ENCODE data around the gene POLA2. TPM values are rescaled to one million over a fixed set of nuclear protein-coding genes. Genes with fewer than 3 reads are reported as not detected.

The POLA2 gene
- total and polyA plus RNA-seq, 9 of the 15 experiments (the other 6 are each of a cell fraction or from before 2014, with no cell fraction given): 2.7 to 134 (median 44.4) TPM

DNA sequence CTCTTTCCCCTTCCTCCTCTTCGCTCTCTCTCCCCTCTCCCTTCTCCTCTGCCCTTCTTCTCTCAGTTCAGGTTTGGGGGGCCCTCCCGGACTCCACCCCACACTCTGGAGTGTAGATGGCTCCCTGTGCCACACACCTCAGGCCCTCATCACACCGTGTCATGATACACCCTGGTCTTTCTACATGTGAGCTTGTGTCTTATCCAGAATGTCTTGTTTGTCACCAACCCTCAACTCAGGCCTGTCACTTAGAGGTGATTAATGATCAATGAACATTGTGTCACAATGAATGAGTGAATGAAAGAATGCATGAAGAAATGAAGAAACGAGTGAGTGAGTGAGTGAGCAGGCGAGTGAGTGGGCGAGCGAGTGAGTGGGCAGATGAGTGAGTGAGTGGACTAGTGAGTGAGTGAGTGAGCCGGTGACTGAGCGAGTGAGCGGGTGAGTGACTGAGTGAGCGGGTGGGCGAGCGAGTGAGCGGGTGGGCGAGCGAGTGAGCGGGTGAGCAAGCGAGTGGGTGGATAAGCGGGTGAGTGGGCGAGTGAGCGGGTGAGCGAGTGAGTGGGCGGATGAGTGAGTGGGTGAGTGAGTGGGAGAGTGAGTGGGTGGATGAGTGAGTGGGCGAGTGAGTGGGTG is 46.2 kb upstream of the POLA2 start (continued):
- 0 out of 2 replicates have a peak, but pooled peaks have one; percentile 24 for TF ChIP-seq ARID1B (IDR thresholded peaks at IDR 0.05)
- TF ChIP-seq MTA1 (IDR thresholded peaks at IDR 0.05; ENCODE audit: borderline replicate concordance): peak; percentile 37; the same call in 1 of the 2 replicates
- TF ChIP-seq ZNF253 (CRISPR knock-in tag; conservative IDR thresholded peaks at IDR 0.05): no peak
- peak; percentile 89 for TF ChIP-seq HMBOX1 (IDR thresholded peaks at IDR 0.05)
- TF ChIP-seq, protein P1, sequence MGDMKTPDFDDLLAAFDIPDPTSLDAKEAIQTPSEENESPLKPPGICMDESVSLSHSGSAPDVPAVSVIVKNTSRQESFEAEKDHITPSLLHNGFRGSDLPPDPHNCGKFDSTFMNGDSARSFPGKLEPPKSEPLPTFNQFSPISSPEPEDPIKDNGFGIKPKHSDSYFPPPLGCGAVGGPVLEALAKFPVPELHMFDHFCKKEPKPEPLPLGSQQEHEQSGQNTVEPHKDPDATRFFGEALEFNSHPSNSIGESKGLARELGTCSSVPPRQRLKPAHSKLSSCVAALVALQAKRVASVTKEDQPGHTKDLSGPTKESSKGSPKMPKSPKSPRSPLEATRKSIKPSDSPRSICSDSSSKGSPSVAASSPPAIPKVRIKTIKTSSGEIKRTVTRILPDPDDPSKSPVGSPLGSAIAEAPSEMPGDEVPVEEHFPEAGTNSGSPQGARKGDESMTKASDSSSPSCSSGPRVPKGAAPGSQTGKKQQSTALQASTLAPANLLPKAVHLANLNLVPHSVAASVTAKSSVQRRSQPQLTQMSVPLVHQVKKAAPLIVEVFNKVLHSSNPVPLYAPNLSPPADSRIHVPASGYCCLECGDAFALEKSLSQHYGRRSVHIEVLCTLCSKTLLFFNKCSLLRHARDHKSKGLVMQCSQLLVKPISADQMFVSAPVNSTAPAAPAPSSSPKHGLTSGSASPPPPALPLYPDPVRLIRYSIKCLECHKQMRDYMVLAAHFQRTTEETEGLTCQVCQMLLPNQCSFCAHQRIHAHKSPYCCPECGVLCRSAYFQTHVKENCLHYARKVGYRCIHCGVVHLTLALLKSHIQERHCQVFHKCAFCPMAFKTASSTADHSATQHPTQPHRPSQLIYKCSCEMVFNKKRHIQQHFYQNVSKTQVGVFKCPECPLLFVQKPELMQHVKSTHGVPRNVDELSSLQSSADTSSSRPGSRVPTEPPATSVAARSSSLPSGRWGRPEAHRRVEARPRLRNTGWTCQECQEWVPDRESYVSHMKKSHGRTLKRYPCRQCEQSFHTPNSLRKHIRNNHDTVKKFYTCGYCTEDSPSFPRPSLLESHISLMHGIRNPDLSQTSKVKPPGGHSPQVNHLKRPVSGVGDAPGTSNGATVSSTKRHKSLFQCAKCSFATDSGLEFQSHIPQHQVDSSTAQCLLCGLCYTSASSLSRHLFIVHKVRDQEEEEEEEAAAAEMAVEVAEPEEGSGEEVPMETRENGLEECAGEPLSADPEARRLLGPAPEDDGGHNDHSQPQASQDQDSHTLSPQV (IDR thresholded peaks at IDR 0.05): no peak
- TF ChIP-seq SLC30A9 (CRISPR knock-in tag; IDR thresholded peaks at IDR 0.05): no peak
- TF ChIP-seq, protein P2, sequence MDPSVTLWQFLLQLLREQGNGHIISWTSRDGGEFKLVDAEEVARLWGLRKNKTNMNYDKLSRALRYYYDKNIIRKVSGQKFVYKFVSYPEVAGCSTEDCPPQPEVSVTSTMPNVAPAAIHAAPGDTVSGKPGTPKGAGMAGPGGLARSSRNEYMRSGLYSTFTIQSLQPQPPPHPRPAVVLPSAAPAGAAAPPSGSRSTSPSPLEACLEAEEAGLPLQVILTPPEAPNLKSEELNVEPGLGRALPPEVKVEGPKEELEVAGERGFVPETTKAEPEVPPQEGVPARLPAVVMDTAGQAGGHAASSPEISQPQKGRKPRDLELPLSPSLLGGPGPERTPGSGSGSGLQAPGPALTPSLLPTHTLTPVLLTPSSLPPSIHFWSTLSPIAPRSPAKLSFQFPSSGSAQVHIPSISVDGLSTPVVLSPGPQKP (CRISPR knock-in tag; IDR thresholded peaks at IDR 0.05): no peak
- TF ChIP-seq PCBP1 (IDR thresholded peaks at IDR 0.05; ENCODE audit: low read depth, low read length, poor library complexity, severe bottlenecking): no peak
- TF ChIP-seq, protein P3, sequence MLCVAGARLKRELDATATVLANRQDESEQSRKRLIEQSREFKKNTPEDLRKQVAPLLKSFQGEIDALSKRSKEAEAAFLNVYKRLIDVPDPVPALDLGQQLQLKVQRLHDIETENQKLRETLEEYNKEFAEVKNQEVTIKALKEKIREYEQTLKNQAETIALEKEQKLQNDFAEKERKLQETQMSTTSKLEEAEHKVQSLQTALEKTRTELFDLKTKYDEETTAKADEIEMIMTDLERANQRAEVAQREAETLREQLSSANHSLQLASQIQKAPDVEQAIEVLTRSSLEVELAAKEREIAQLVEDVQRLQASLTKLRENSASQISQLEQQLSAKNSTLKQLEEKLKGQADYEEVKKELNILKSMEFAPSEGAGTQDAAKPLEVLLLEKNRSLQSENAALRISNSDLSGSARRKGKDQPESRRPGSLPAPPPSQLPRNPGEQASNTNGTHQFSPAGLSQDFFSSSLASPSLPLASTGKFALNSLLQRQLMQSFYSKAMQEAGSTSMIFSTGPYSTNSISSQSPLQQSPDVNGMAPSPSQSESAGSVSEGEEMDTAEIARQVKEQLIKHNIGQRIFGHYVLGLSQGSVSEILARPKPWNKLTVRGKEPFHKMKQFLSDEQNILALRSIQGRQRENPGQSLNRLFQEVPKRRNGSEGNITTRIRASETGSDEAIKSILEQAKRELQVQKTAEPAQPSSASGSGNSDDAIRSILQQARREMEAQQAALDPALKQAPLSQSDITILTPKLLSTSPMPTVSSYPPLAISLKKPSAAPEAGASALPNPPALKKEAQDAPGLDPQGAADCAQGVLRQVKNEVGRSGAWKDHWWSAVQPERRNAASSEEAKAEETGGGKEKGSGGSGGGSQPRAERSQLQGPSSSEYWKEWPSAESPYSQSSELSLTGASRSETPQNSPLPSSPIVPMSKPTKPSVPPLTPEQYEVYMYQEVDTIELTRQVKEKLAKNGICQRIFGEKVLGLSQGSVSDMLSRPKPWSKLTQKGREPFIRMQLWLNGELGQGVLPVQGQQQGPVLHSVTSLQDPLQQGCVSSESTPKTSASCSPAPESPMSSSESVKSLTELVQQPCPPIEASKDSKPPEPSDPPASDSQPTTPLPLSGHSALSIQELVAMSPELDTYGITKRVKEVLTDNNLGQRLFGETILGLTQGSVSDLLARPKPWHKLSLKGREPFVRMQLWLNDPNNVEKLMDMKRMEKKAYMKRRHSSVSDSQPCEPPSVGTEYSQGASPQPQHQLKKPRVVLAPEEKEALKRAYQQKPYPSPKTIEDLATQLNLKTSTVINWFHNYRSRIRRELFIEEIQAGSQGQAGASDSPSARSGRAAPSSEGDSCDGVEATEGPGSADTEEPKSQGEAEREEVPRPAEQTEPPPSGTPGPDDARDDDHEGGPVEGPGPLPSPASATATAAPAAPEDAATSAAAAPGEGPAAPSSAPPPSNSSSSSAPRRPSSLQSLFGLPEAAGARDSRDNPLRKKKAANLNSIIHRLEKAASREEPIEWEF (CRISPR knock-in tag; IDR thresholded peaks at IDR 0.05): no peak
- TF ChIP-seq ARID2 (IDR thresholded peaks at IDR 0.05): no peak
- TF ChIP-seq SMARCA5 (IDR thresholded peaks at IDR 0.05): 0 out of 2 replicates have a peak, but pooled peaks have one; percentile 52
- no peak for TF ChIP-seq ZC3H11A (IDR thresholded peaks at IDR 0.05; ENCODE audit: low read depth, low read length)
- no peak for TF ChIP-seq WHSC1 (IDR thresholded peaks at IDR 0.05; ENCODE audit: low read length)
- no peak for TF ChIP-seq TARDBP (IDR thresholded peaks at IDR 0.05)
- no peak for TF ChIP-seq CAMTA2 (CRISPR knock-in tag; conservative IDR thresholded peaks at IDR 0.05)
- no peak for TF ChIP-seq GTF2F1 (IDR thresholded peaks at IDR 0.05; ENCODE audit: low read depth, low read length)
- no peak for TF ChIP-seq RAD51 (IDR thresholded peaks at IDR 0.05; ENCODE audit: borderline replicate concordance, low read depth)
- no peak for TF ChIP-seq SIX5 (IDR thresholded peaks at IDR 0.05; ENCODE audit: borderline replicate concordance in 1 of 2, insufficient read depth in 1 of 2, low read depth in 1 of 2, low read length in 2 of 2)
